Right atrium auricular region (tissue), 2 donors: ENCODE measurements around the gene SUCO. TPM values are rescaled to one million over a fixed set of nuclear protein-coding genes. Genes with fewer than 3 reads are reported as not detected.

Source experiments
- DNase-seq: peaks from one replicate; pipeline ENCODE4 v3.0.0-alpha.2; 2019; ENCODE audit warnings: low spot score
- H3K27ac ChIP-seq, 2 donors: fragments of 200-600 bp; sonication (generic); 1 replicate in 1 of 2; 2 replicates in 1 of 2; pipeline ENCODE4 v1.5.1; 2016 to 2019
- H3K27me3 ChIP-seq, 2 donors: fragments of 200-600 bp; sonication (generic); one replicate each; pipeline versions ENCODE4 v1.5.1 to v1.6.0; 2017 to 2019
- H3K36me3 ChIP-seq: fragments of 200-600 bp; sonication (generic); one replicate; pipeline ENCODE4 v1.5.1; 2016
- H3K4me1 ChIP-seq, 2 donors: fragments of 200-600 bp; sonication (generic); one replicate each; pipeline versions ENCODE4 v1.5.1 to v1.6.0; 2017 to 2019
- H3K4me3 ChIP-seq, 2 donors: fragments of 200-600 bp; sonication (generic); 1 replicate in 1 of 2; 2 replicates in 1 of 2; pipeline ENCODE4 v1.5.1; 2017 to 2019; ENCODE audit warnings: mild to moderate bottlenecking in 1 of 2, moderate library complexity in 1 of 2
- H3K9me3 ChIP-seq, 2 donors: fragments of 200-600 bp; sonication (generic); one replicate each; pipeline ENCODE4 v1.5.1; 2019
- total RNA-seq, 2 donors: library from RNA; depleted of rRNA; stranded (reverse); fragments of >200 nt; gene quantifications; one replicate each; pipeline ENCODE4 v1.1.0, GENCODE V29; 2016
- TF ChIP-seq, protein P1 (sequence below), 2 donors: fragments of 200-600 bp; sonication (generic); IDR thresholded peaks; one replicate each; pipeline ENCODE4 v1.5.1; 2019; ENCODE audit warnings: antibody characterized with exemption in 2 of 2

Gene SUCO
- total RNA-seq, 2 donors from 2014 or later, result 19.1 to 29.1 TPM

DNA sequence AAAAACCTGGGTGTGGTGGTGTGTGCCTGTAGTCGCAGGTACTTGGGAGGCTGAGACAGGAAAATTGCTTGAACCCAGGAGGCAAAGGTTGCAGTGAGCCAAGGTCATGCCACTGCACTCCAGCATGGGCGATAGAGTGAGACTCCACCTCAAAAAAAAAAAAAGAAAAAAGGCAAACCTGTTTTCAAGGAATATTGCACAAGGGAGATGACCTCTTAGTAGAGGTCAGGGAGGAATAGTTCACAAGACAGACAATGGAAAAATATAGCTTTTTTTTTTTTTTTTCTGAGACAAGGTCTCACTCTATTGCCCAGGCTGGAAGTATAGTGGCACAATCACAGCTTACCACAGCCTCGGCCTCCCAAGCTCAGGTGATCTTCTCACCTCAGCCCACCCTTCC, 22.5 kb upstream of the SUCO start:
- Histone ChIP-seq H3K4me1 (no peaks in the 10 kb centered on the region), H3K27ac (no peak overlapping the region), H3K4me3 (no peak overlapping the region), H3K36me3 (no peaks in the 10 kb centered on the region), H3K27me3 (no peaks in the 10 kb centered on the region), H3K9me3 (no peaks in the 10 kb centered on the region)
- TF ChIP-seq, protein P1, sequence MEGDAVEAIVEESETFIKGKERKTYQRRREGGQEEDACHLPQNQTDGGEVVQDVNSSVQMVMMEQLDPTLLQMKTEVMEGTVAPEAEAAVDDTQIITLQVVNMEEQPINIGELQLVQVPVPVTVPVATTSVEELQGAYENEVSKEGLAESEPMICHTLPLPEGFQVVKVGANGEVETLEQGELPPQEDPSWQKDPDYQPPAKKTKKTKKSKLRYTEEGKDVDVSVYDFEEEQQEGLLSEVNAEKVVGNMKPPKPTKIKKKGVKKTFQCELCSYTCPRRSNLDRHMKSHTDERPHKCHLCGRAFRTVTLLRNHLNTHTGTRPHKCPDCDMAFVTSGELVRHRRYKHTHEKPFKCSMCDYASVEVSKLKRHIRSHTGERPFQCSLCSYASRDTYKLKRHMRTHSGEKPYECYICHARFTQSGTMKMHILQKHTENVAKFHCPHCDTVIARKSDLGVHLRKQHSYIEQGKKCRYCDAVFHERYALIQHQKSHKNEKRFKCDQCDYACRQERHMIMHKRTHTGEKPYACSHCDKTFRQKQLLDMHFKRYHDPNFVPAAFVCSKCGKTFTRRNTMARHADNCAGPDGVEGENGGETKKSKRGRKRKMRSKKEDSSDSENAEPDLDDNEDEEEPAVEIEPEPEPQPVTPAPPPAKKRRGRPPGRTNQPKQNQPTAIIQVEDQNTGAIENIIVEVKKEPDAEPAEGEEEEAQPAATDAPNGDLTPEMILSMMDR (IDR thresholded peaks at IDR 0.05), result no peak
- no peak for DNase-seq

DNA sequence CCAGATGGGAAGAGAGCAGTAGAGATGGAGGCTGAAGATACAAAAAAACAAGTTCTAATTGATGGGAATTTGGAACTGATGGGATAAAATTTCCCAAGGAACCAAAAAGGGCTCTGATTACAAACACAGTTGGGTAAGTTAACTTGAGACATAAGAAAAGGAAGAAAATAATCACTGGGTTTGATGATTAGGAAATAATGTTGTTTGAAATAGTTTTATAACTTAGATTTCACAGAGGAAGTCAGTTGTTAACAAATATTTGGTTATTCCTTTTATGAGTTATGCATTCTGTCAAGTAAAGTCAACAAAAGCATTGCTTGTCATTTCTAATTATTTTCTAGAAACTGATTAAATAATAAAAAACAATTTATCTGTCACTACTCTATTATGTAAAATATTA, 20.4 kb upstream of the SUCO start:
- H3K4me3 ChIP-seq, result no peak overlapping the region

DNA sequence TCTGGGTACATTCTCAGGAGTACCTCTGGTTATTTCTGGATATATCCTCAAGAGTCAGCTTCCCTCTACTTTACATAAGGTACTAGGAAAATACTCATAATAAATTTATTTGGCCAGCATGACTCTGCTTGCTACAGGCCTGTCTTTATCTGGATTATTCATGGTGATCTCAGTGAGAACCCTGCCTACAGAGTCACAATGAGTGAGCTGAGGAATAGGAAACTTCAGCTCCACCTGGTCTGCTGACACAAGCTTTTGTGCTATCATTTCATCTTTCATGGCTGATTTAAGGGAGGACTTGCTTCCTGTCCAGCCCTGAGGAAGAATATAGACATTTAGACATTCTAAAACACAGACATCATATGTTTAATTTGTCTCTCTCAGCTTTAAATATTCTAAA, 19.5 kb upstream of the SUCO start:
- Histone ChIP-seq H3K36me3 (no peaks in the 10 kb centered on the region), H3K27ac (no peak overlapping the region), H3K4me1 (no peaks in the 10 kb centered on the region), H3K4me3 (no peak overlapping the region), H3K9me3 (no peaks in the 10 kb centered on the region), H3K27me3 (no peaks in the 10 kb centered on the region)
- TF ChIP-seq, protein P1 (IDR thresholded peaks at IDR 0.05), result no peak
- no peak for DNase-seq

More for the DNA sequence above, 20.4 kb upstream of the SUCO start:
- H3K9me3 ChIP-seq, result no peaks in the 10 kb centered on the region
- no peak overlapping the region for H3K27ac ChIP-seq
- H3K27me3 ChIP-seq, result no peaks in the 10 kb centered on the region
- TF ChIP-seq, protein P1 (IDR thresholded peaks at IDR 0.05), result no peak
- H3K36me3 ChIP-seq, result no peaks in the 10 kb centered on the region
- H3K4me1 ChIP-seq, result no peaks in the 10 kb centered on the region
- DNase-seq, result no peak

DNA sequence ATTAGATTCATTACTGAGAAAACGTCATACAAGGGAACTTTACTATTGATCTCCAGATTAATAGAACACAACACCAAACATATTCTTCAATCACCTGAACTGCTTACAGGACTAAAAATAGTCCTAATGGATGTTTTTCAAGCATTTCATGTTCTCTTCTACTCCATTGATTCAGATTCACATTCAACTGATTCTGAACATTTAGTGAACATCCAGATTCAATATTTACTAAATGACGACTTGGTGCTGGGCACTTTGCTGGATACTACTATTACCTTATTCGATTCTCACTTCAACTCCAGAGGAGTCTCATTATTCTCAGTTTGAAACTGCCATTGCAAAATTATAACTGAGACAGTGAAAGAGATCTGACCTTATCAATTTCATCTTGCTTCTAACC, 18.8 kb upstream of the SUCO start:
- TF ChIP-seq, protein P1 (IDR thresholded peaks at IDR 0.05), result no peak
- DNase-seq, result no peak

DNA sequence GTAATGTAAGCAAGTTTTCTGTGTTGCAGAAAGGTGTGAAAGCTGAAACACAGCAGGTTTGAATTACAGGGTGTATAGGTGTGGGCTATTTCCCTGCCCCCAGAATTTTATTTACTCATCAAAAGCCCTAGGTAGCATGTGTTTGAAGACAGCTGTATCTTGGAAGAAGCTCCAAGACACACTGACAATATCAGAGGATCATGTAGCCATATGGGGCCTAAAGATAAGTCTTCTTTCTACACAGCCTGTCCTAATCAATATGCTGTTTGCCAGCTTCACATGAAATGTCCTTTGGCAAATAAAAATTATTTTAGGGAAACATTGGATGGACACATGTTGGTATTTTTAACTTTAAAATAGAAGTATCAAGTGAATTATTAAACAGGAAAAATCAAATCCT, 17.5 kb upstream of the SUCO start:
- Histone ChIP-seq H3K27ac (no peak overlapping the region), H3K9me3 (no peaks in the 10 kb centered on the region), H3K4me3 (no peak overlapping the region), H3K27me3 (no peaks in the 10 kb centered on the region), H3K36me3 (no peaks in the 10 kb centered on the region), H3K4me1 (no peaks in the 10 kb centered on the region)
- no peak for DNase-seq
- TF ChIP-seq, protein P1 (IDR thresholded peaks at IDR 0.05), result no peak

More for the DNA sequence above, 18.8 kb upstream of the SUCO start:
- Histone ChIP-seq H3K27ac (no peak overlapping the region), H3K36me3 (no peaks in the 10 kb centered on the region), H3K4me3 (no peak overlapping the region), H3K4me1 (no peaks in the 10 kb centered on the region), H3K9me3 (no peaks in the 10 kb centered on the region), H3K27me3 (no peaks in the 10 kb centered on the region)

DNA sequence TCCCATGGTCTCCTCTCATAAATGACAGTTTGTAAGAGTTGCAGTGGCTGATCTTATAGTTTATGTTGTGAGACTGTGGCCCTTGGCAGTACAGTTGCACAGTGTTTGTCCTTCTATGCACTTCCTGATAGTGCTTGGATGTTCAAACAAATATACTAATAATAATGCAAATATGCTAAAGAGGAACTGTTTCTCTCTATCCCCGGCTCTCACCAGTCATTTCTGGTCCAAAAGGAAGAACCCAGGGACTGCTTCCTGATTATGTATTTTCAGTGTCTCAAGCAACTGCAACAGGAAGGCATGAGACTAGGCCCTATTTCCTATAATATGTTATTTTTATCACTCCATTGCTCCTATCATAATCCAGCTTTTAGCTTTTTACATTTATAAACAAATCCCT, 17.0 kb upstream of the SUCO start:
- DNase-seq, result no peak
- Histone ChIP-seq H3K27me3 (no peaks in the 10 kb centered on the region), H3K36me3 (no peaks in the 10 kb centered on the region), H3K4me1 (no peaks in the 10 kb centered on the region), H3K4me3 (no peak overlapping the region), H3K9me3 (no peaks in the 10 kb centered on the region), H3K27ac (no peak overlapping the region)
- TF ChIP-seq, protein P1 (IDR thresholded peaks at IDR 0.05), result no peak
